ENCODE measurements around the gene PRKAG2. TPM values are rescaled to one million over a fixed set of nuclear protein-coding genes. Genes with fewer than 3 reads are reported as not detected.

Gene PRKAG2
- total and polyA plus RNA-seq, 5 experiments from 2014 or later = 29.5 to 63.5 (median 34.1) TPM

DNA sequence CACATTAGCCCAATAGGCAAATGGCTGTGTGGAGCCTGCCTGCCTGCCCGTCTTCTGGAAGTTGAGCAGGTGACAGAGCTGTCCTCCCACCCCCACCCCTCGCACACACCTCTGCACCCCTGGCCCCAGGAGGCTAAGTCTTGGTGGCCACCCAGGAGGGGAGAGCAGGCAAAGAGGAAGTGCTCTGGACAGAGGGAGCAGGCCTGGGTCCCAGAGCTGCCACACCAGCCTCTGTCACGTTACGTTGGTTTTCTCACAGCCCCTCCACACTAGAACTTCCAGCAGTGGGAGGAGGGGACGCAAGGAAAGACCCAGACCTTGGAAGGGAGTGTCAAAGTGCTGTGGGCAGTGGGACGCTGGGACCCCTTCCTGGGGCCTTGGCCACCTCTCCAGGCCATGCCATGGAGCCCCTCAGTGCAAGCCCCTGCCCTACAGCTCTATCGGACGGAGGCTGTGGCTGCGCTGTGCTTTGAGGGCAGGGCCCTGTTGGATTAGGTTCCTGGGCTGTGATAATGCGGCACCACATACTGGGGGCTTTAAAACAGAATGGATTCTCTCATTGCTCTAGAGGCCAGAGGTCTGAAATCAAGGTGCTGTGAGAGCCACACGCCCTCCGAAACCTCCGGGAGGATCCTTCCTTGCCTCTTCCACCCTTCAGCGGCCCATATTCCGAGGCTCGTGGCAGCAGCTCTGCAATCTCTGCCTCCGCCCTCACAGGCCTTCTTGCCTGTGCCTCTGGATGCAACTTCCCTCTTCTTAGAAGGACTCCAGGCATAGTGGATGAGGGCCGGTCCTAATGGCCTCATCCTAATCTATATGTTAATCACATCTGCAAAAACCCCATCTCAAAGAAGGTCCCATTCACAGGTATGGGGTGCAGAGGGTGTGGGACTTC, 9.9 kb downstream of the PRKAG2 start:
- peaks cover 40 to 71% (median 57%) of the 10 kb centered on the region in 4 donors for H3K4me1 Mint-ChIP-seq

DNA sequence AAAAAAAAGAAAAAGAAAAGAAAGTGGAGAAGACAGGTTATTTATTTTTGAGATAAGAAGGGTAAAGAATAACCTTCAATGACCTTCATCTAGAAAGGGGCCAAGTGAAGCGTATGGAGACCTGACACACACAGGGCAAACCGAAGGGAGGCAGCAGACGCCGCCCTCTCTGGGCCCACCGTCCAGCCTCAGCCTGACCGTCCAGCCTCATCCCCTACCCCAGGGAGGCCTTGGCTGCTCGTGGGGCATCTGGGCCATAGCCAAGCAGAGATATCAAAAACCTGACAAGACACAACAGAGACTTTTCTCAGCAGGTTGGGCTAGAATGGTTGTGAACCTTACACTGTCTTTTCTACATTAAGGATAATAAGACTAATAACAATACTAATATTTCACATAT, 10.9 kb downstream of the PRKAG2 start:
- Mint-ChIP-seq H3K27me3 (no peaks in the 10 kb centered on the region), H3K4me1 (peaks cover 36 to 70% (median 51%) of the 10 kb centered on the region in 4 donors)

More for the DNA sequence above, 9.9 kb downstream of the PRKAG2 start:
- peaks cover 0 to 13% (median 0%) of the 10 kb centered on the region in 3 donors for H3K36me3 Mint-ChIP-seq
- no peak overlapping the region for H3K4me3 Mint-ChIP-seq
- H3K27ac Mint-ChIP-seq = peak overlapping the region in 3 of 10 donors; percentile 1 to 62 (median 38)
- no peaks in the 10 kb centered on the region for H3K27me3 Mint-ChIP-seq
- no peaks in the 10 kb centered on the region for H3K9me3 Mint-ChIP-seq
- ATAC-seq = no peak
- DNase-seq = peak in 1 of 10 donors; percentile 32
- POLR2A ChIA-PET = interaction anchor here (0.6 to 0.7 kb wide), 2 partner anchors 8 to 16 kb away, joined by 3 to 7 read pairs; no protein-coding TSS in a partner anchor

GRCh38 chr7:151865070-151865670, 11.7 kb downstream of the PRKAG2 start:
- POLR2A ChIA-PET = no interaction called here
- no peaks in the 10 kb centered on the region for H3K9me3 Mint-ChIP-seq
- H3K27ac Mint-ChIP-seq = peak overlapping the region in 2 of 10 donors; percentile 65 to 77

More for the DNA sequence above, 10.9 kb downstream of the PRKAG2 start:
- DNase-seq (peak in 1 of 10 donors; percentile 31), ATAC-seq (no peak)
- H3K9me3 Mint-ChIP-seq = no peaks in the 10 kb centered on the region
- POLR2A ChIA-PET = no interaction called here
- H3K4me3 Mint-ChIP-seq = no peak overlapping the region
- H3K36me3 Mint-ChIP-seq = peaks cover 0 to 13% (median 0%) of the 10 kb centered on the region in 3 donors
- no peak overlapping the region for H3K27ac Mint-ChIP-seq

DNA sequence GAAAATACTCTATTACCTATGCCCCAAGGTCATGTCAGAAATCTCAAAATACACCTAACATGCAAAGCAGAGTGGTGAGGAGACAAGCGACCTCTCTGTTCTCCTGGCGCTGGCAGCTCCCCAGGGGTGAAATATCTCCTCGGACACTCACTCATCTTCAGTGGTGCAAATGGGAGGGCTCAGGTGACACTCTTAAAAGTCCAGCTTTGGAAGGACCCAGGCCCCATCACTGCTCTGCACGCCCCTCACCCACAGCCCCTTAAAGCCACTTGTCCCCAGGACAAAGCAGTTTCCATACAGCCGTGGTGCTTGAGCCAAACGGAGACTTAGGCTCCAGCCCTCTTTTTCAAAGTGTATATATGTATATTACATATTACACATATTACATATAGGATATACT, 12.4 kb downstream of the PRKAG2 start:
- ATAC-seq (no peak), DNase-seq (no peak)
- no peaks in the 10 kb centered on the region for H3K9me3 Mint-ChIP-seq
- peaks cover 0 to 13% (median 0%) of the 10 kb centered on the region in 3 donors for H3K36me3 Mint-ChIP-seq
- POLR2A ChIA-PET = no interaction called here
- peak overlapping the region in 1 of 10 donors; percentile 24 for H3K4me3 Mint-ChIP-seq
- H3K4me1 Mint-ChIP-seq = peaks cover 32 to 71% (median 43%) of the 10 kb centered on the region in 4 donors
- no peaks in the 10 kb centered on the region for H3K27me3 Mint-ChIP-seq
- H3K27ac Mint-ChIP-seq = peak overlapping the region in 2 of 10 donors; percentile 61 to 70

More at GRCh38 chr7:151865070-151865670, 11.7 kb downstream of the PRKAG2 start:
- ATAC-seq (no peak), DNase-seq (no peak)
- peaks cover 36 to 72% (median 48%) of the 10 kb centered on the region in 4 donors for H3K4me1 Mint-ChIP-seq
- H3K4me3 Mint-ChIP-seq = no peak overlapping the region
- peaks cover 0 to 13% (median 0%) of the 10 kb centered on the region in 3 donors for H3K36me3 Mint-ChIP-seq
- H3K27me3 Mint-ChIP-seq = no peaks in the 10 kb centered on the region

DNA sequence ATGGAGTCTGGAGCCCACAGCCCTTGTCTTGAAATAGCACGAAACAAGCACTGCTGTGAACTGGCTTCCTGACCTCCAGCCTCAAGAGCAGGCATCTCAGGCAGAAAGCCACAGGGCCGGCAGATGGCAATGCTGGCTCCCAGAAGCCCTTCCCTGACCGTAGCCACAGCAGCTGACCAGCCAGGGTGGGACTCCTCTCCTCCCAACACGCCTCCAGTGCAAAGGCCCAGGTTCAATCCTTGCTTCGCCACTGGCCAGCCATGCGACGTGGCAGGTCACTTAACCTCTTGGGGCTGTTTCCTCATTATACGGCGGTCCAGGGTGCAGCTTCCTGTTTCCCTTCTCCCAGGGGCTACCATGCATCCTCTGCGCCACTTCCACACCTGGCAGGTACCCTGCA, 12.8 kb downstream of the PRKAG2 start:
- DNase-seq (no peak), ATAC-seq (no peak)
- POLR2A ChIA-PET = interaction anchor here (0.9 kb wide), 1 partner anchor 13 kb away, joined by 3 read pairs; the partner anchor contains the start of gene PRKAG2
- Mint-ChIP-seq H3K9me3 (no peaks in the 10 kb centered on the region), H3K36me3 (peaks cover 0 to 16% (median 0%) of the 10 kb centered on the region in 3 donors), H3K4me1 (peaks cover 32 to 69% (median 38%) of the 10 kb centered on the region in 4 donors), H3K27ac (no peak overlapping the region), H3K27me3 (no peaks in the 10 kb centered on the region), H3K4me3 (peak overlapping the region in 1 of 10 donors; percentile 24)

GRCh38 chr7:151863386-151864079, 13.4 kb downstream of the PRKAG2 start:
- POLR2A ChIA-PET = interaction anchor here (0.9 kb wide), 1 partner anchor 13 kb away, joined by 3 read pairs; the partner anchor contains the start of gene PRKAG2
- Mint-ChIP-seq H3K9me3 (no peaks in the 10 kb centered on the region), H3K4me1 (peaks cover 31 to 68% (median 34%) of the 10 kb centered on the region in 4 donors), H3K27ac (no peak overlapping the region), H3K27me3 (no peaks in the 10 kb centered on the region), H3K4me3 (no peak overlapping the region), H3K36me3 (peaks cover 0 to 20% (median 0%) of the 10 kb centered on the region in 3 donors)
- no peak for DNase-seq
- peak; percentile 40 to 44 for ATAC-seq

GRCh38 chr7:151862606-151863381, 14.1 kb downstream of the PRKAG2 start:
- H3K4me3 Mint-ChIP-seq = no peak overlapping the region
- no peak for ATAC-seq
- DNase-seq = no peak
- H3K27me3 Mint-ChIP-seq = no peaks in the 10 kb centered on the region
- peaks cover 0 to 21% (median 0%) of the 10 kb centered on the region in 3 donors for H3K36me3 Mint-ChIP-seq
- POLR2A ChIA-PET = no interaction called here
- H3K9me3 Mint-ChIP-seq = no peaks in the 10 kb centered on the region
- H3K4me1 Mint-ChIP-seq = peaks cover 24 to 68% (median 31%) of the 10 kb centered on the region in 4 donors
- no peak overlapping the region for H3K27ac Mint-ChIP-seq

- Mint-ChIP-seq H3K27me3 (no peaks in the 10 kb centered on the region), H3K9me3 (no peaks in the 10 kb centered on the region), H3K27ac (peak overlapping the region in 1 of 10 donors; percentile 33), H3K36me3 (peaks cover 0 to 26% (median 0%) of the 10 kb centered on the region in 3 donors), H3K4me3 (no peak overlapping the region), H3K4me1 (peaks cover 30 to 68% (median 33%) of the 10 kb centered on the region in 4 donors)
- no peak for DNase-seq
- no peak for ATAC-seq
- POLR2A ChIA-PET = no interaction called here
Observed at GRCh38 chr7:151861881-151862280, 15.0 kb downstream of the PRKAG2 start.

- H3K27ac Mint-ChIP-seq = peak overlapping the region in 1 of 10 donors; percentile 9
Observed at GRCh38 chr7:151860771-151861170, 16.1 kb downstream of the PRKAG2 start.

DNA sequence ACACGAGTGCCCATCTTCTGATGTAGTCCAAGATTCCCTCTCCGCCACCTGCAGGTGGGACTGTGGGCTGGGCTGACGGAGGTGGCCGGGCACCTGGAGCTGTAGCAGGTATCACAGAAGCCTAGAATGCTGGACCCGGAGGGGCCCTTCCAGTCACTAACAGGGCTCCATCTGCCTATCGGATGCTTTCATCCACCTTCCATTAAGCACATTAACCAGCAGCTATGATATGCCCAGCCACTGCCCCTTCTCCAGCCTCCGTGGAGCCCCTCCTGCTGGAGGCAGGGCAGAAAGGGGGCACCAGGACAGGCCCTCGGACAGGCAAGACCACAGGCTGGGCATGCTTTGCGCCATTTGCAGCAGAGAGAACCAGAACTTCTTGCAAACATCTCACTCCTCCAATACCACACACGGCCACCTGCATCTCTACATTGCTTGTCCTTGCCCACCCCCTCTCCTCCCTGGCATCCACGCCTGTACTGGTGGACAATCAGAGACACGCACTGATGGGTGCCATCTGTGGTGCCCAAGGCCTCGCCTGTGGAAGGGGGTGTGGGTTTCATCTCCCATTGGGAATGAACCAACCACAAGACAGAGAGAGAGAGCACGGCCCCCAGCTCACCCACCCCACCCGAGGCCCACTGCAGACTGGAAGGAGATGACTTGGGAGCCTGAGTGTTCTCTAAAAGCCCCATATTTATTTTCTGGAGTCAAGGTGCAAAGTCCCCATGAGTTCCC, 16.8 kb downstream of the PRKAG2 start:
- Mint-ChIP-seq H3K36me3 (peaks cover 0 to 25% (median 0%) of the 10 kb centered on the region in 3 donors), H3K4me1 (peaks cover 31 to 75% (median 36%) of the 10 kb centered on the region in 4 donors), H3K27me3 (no peaks in the 10 kb centered on the region), H3K4me3 (no peak overlapping the region), H3K9me3 (no peaks in the 10 kb centered on the region), H3K27ac (no peak overlapping the region)
- DNase-seq (no peak), ATAC-seq (no peak)
- POLR2A ChIA-PET = interaction anchor here (1.0 kb wide), 1 partner anchor 17 kb away, joined by 3 read pairs; the partner anchor contains the start of gene PRKAG2

More at GRCh38 chr7:151860771-151861170, 16.1 kb downstream of the PRKAG2 start:
- Mint-ChIP-seq H3K27me3 (no peaks in the 10 kb centered on the region), H3K4me1 (peaks cover 36 to 75% (median 39%) of the 10 kb centered on the region in 4 donors), H3K4me3 (no peak overlapping the region), H3K36me3 (peaks cover 0 to 30% (median 0%) of the 10 kb centered on the region in 3 donors), H3K9me3 (no peaks in the 10 kb centered on the region)
- ATAC-seq = no peak
- POLR2A ChIA-PET = no interaction called here
- DNase-seq = no peak
